Uterus (tissue), 2 donors: Measurements from ENCODE around the gene GNPTAB.

Source experiments
- CTCF ChIP-seq, 4 experiments: fragments of 200-600 bp in 2 of 4; fragments of 450-650 bp in 2 of 4; sonication (generic) in 2 of 4; IDR thresholded peaks; one replicate each; pipeline ENCODE4 v1.5.1; 2016 to 2019; ENCODE audit warnings: antibody characterized with exemption in 4 of 4, mild to moderate bottlenecking in 2 of 4, moderate library complexity in 1 of 4
- POLR2A ChIP-seq, 2 donors: fragments of 450-650 bp; IDR thresholded peaks; one replicate each; pipeline ENCODE4 v1.6.1; 2016; ENCODE audit warnings: antibody characterized with exemption in 2 of 2, mild to moderate bottlenecking in 1 of 2, moderate library complexity in 1 of 2

GRCh38 chr12:101700299-101700820 is 130.4 kb downstream of the GNPTAB start:
- no peak for TF ChIP-seq CTCF (IDR thresholded peaks at IDR 0.05)
- TF ChIP-seq POLR2A (IDR thresholded peaks at IDR 0.05), result no peak
